ENCODE results near the gene ABHD17A. TPM values are rescaled to one million over a fixed set of nuclear protein-coding genes. Genes with fewer than 3 reads are reported as not detected.

The ABHD17A gene
- total RNA-seq, 2 experiments from 2014 or later, result 108 to 110 TPM

GRCh38 chr19:1921326-1921725 lies 36.0 kb upstream of the ABHD17A start:
- H3K9me3 Mint-ChIP-seq, result no peaks in the 10 kb centered on the region
- ChIA-PET CTCF (interaction anchor here (1.4 kb wide), 1 partner anchor 83 kb away, joined by 3 read pairs; no protein-coding TSS in a partner anchor), POLR2A (no interaction called here)
- H3K4me3 Mint-ChIP-seq, result no peak overlapping the region
- H3K4me1 Mint-ChIP-seq (ENCODE audit: low read depth), result peaks cover 23% of the 10 kb centered on the region
- H3K27ac Mint-ChIP-seq, result no peak overlapping the region
- intact Hi-C loops (cut with micrococcal nuclease), result no loop called here
- DNase-seq, result no peak
- H3K27me3 Mint-ChIP-seq, result no peaks in the 10 kb centered on the region
- peaks cover 10% of the 10 kb centered on the region for H3K36me3 Mint-ChIP-seq

- ChIA-PET POLR2A (no interaction called here), CTCF (interaction anchor here (0.6 to 1.5 kb wide), 2 partner anchors 9 to 54 kb away, joined by 3 to 5 read pairs; no protein-coding TSS in a partner anchor)
- no peak for DNase-seq
- Mint-ChIP-seq H3K4me1 (ENCODE audit: low read depth) (peaks cover 23% of the 10 kb centered on the region), H3K27me3 (no peaks in the 10 kb centered on the region), H3K4me3 (no peak overlapping the region), H3K9me3 (no peaks in the 10 kb centered on the region), H3K36me3 (peaks cover 10% of the 10 kb centered on the region), H3K27ac (no peak overlapping the region)
- intact Hi-C loops (cut with micrococcal nuclease), result no loop called here
These were observed 35.3 kb upstream of the ABHD17A start for GRCh38 chr19:1920644-1921043.

- CTCF ChIA-PET, result interaction anchor here (1.2 kb wide), 1 partner anchor 23 kb away, joined by 3 read pairs; no protein-coding TSS in a partner anchor
These were observed 33.7 kb upstream of the ABHD17A start for GRCh38 chr19:1918975-1919374.

GRCh38 chr19:1917926-1918325 lies 32.6 kb upstream of the ABHD17A start:
- intact Hi-C loops (cut with micrococcal nuclease), result no loop called here
- DNase-seq, result no peak
- H3K27ac Mint-ChIP-seq, result no peak overlapping the region
- peaks cover 7% of the 10 kb centered on the region for H3K36me3 Mint-ChIP-seq
- ChIA-PET POLR2A (no interaction called here), CTCF (no interaction called here)
- H3K27me3 Mint-ChIP-seq, result no peaks in the 10 kb centered on the region
- H3K4me3 Mint-ChIP-seq, result no peak overlapping the region
- peaks cover 14% of the 10 kb centered on the region for H3K4me1 Mint-ChIP-seq (ENCODE audit: low read depth)
- H3K9me3 Mint-ChIP-seq, result no peaks in the 10 kb centered on the region

More at GRCh38 chr19:1918975-1919374, 33.7 kb upstream of the ABHD17A start:
- Mint-ChIP-seq H3K27ac (no peak overlapping the region), H3K9me3 (no peaks in the 10 kb centered on the region), H3K27me3 (no peaks in the 10 kb centered on the region), H3K4me3 (no peak overlapping the region), H3K4me1 (ENCODE audit: low read depth) (peaks cover 23% of the 10 kb centered on the region), H3K36me3 (peaks cover 7% of the 10 kb centered on the region)
- POLR2A ChIA-PET, result no interaction called here
- intact Hi-C loops (cut with micrococcal nuclease), result no loop called here
- DNase-seq, result no peak

- Mint-ChIP-seq H3K27me3 (no peaks in the 10 kb centered on the region), H3K4me1 (ENCODE audit: low read depth) (peaks cover 7% of the 10 kb centered on the region), H3K9me3 (no peaks in the 10 kb centered on the region), H3K4me3 (no peak overlapping the region), H3K27ac (no peak overlapping the region), H3K36me3 (peaks cover 7% of the 10 kb centered on the region)
- intact Hi-C loops (cut with micrococcal nuclease), result no loop called here
- no peak for DNase-seq
- POLR2A ChIA-PET, result no interaction called here
- CTCF ChIA-PET, result no interaction called here
These were observed 31.9 kb upstream of the ABHD17A start for GRCh38 chr19:1917146-1917545.

- no peak overlapping the region for H3K27ac Mint-ChIP-seq
- H3K36me3 Mint-ChIP-seq, result peaks cover 3% of the 10 kb centered on the region
- POLR2A ChIA-PET, result no interaction called here
- intact Hi-C loops (cut with micrococcal nuclease), result no loop called here
- H3K4me3 Mint-ChIP-seq, result no peak overlapping the region
- no peaks in the 10 kb centered on the region for H3K9me3 Mint-ChIP-seq
- no peaks in the 10 kb centered on the region for H3K27me3 Mint-ChIP-seq
- peaks cover 2% of the 10 kb centered on the region for H3K4me1 Mint-ChIP-seq (ENCODE audit: low read depth)
- CTCF ChIA-PET, result interaction anchor here (0.6 to 0.9 kb wide), 2 partner anchors 19 to 534 kb away, joined by 4 to 5 read pairs; no protein-coding TSS in a partner anchor
- no peak for DNase-seq
These were observed 29.6 kb upstream of the ABHD17A start for GRCh38 chr19:1914826-1915341.

- ChIA-PET CTCF (no interaction called here), POLR2A (no interaction called here)
- no peak for DNase-seq
- peaks cover 3% of the 10 kb centered on the region for H3K36me3 Mint-ChIP-seq
- H3K27me3 Mint-ChIP-seq, result no peaks in the 10 kb centered on the region
- H3K9me3 Mint-ChIP-seq, result no peaks in the 10 kb centered on the region
- peaks cover 9% of the 10 kb centered on the region for H3K4me1 Mint-ChIP-seq (ENCODE audit: low read depth)
- no peak overlapping the region for H3K27ac Mint-ChIP-seq
- H3K4me3 Mint-ChIP-seq, result no peak overlapping the region
- intact Hi-C loops (cut with micrococcal nuclease), result no loop called here
These were observed 28.7 kb upstream of the ABHD17A start for GRCh38 chr19:1913781-1914577.

GRCh38 chr19:1912760-1913505 lies 27.6 kb upstream of the ABHD17A start:
- ChIA-PET POLR2A (no interaction called here), CTCF (no interaction called here)
- H3K27me3 Mint-ChIP-seq, result no peaks in the 10 kb centered on the region
- no peaks in the 10 kb centered on the region for H3K9me3 Mint-ChIP-seq
- no peak for DNase-seq
- H3K27ac Mint-ChIP-seq, result no peak overlapping the region
- peaks cover 10% of the 10 kb centered on the region for H3K4me1 Mint-ChIP-seq (ENCODE audit: low read depth)
- H3K36me3 Mint-ChIP-seq, result no peaks in the 10 kb centered on the region
- intact Hi-C loops (cut with micrococcal nuclease), result no loop called here
- no peak overlapping the region for H3K4me3 Mint-ChIP-seq

- no peak for DNase-seq
- Mint-ChIP-seq H3K27me3 (no peaks in the 10 kb centered on the region), H3K9me3 (no peaks in the 10 kb centered on the region), H3K36me3 (peaks cover 2% of the 10 kb centered on the region), H3K4me1 (ENCODE audit: low read depth) (peaks cover 10% of the 10 kb centered on the region), H3K27ac (no peak overlapping the region), H3K4me3 (no peak overlapping the region)
- ChIA-PET POLR2A (no interaction called here), CTCF (no interaction called here)
- intact Hi-C loops (cut with micrococcal nuclease), result no loop called here
These were observed 26.7 kb upstream of the ABHD17A start for GRCh38 chr19:1911995-1912394.

GRCh38 chr19:1911098-1911497 lies 25.8 kb upstream of the ABHD17A start:
- ChIA-PET CTCF (no interaction called here), POLR2A (no interaction called here)
- no peak overlapping the region for H3K4me3 Mint-ChIP-seq
- no peaks in the 10 kb centered on the region for H3K27me3 Mint-ChIP-seq
- H3K27ac Mint-ChIP-seq, result no peak overlapping the region
- peaks cover 2% of the 10 kb centered on the region for H3K36me3 Mint-ChIP-seq
- H3K4me1 Mint-ChIP-seq (ENCODE audit: low read depth), result peaks cover 10% of the 10 kb centered on the region
- no peak for DNase-seq
- intact Hi-C loops (cut with micrococcal nuclease), result no loop called here
- no peaks in the 10 kb centered on the region for H3K9me3 Mint-ChIP-seq

- ChIA-PET CTCF (no interaction called here), POLR2A (no interaction called here)
These were observed 24.9 kb upstream of the ABHD17A start for GRCh38 chr19:1910177-1910576.

GRCh38 chr19:1909761-1910080 lies 24.4 kb upstream of the ABHD17A start:
- ChIA-PET POLR2A (no interaction called here), CTCF (no interaction called here)
- intact Hi-C loops (cut with micrococcal nuclease), result no loop called here
- Mint-ChIP-seq H3K4me3 (no peak overlapping the region), H3K27ac (no peak overlapping the region), H3K27me3 (no peaks in the 10 kb centered on the region), H3K9me3 (no peaks in the 10 kb centered on the region), H3K36me3 (peaks cover 2% of the 10 kb centered on the region), H3K4me1 (ENCODE audit: low read depth) (peaks cover 19% of the 10 kb centered on the region)
- DNase-seq, result no peak

More at GRCh38 chr19:1910177-1910576, 24.9 kb upstream of the ABHD17A start:
- H3K27me3 Mint-ChIP-seq, result no peaks in the 10 kb centered on the region
- no peaks in the 10 kb centered on the region for H3K9me3 Mint-ChIP-seq
- H3K4me3 Mint-ChIP-seq, result no peak overlapping the region
- no peak overlapping the region for H3K27ac Mint-ChIP-seq
- H3K4me1 Mint-ChIP-seq (ENCODE audit: low read depth), result peaks cover 16% of the 10 kb centered on the region
- intact Hi-C loops (cut with micrococcal nuclease), result no loop called here
- H3K36me3 Mint-ChIP-seq, result peaks cover 2% of the 10 kb centered on the region
- DNase-seq, result no peak

GRCh38 chr19:1908364-1908678 lies 23.0 kb upstream of the ABHD17A start:
- ChIA-PET CTCF (no interaction called here), POLR2A (no interaction called here)
- H3K4me3 Mint-ChIP-seq, result no peak overlapping the region
- no peaks in the 10 kb centered on the region for H3K27me3 Mint-ChIP-seq
- H3K27ac Mint-ChIP-seq, result no peak overlapping the region
- peaks cover 2% of the 10 kb centered on the region for H3K36me3 Mint-ChIP-seq
- intact Hi-C loops (cut with micrococcal nuclease), result no loop called here
- H3K4me1 Mint-ChIP-seq (ENCODE audit: low read depth), result peaks cover 30% of the 10 kb centered on the region
- no peaks in the 10 kb centered on the region for H3K9me3 Mint-ChIP-seq
- no peak for DNase-seq
